HepG2 (cell line): ENCODE results near the gene TMEM80. TPM values are rescaled to one million over a fixed set of nuclear protein-coding genes. Genes with fewer than 3 reads are reported as not detected.

Source experiments
- AHDC1 ChIP-seq: sonication (generic); formaldehyde crosslinking; IDR thresholded peaks from 2 replicates; pipeline ENCODE4 v1.5.1; 2020; ENCODE audit warnings: mild to moderate bottlenecking, missing genetic modification reagents, borderline replicate concordance
- CCDC6 ChIP-seq: sonication (generic); formaldehyde crosslinking; IDR thresholded peaks from 2 replicates; pipeline ENCODE4 v1.8.1; 2022; ENCODE audit warnings: mild to moderate bottlenecking, missing genetic modification reagents, moderate library complexity
- ELF4 ChIP-seq: sonication (generic); formaldehyde crosslinking; IDR thresholded peaks from 2 replicates; pipeline ENCODE4 v1.5.0; 2020; ENCODE audit warnings: missing genetic modification reagents, mild to moderate bottlenecking, moderate library complexity, borderline replicate concordance
- FOXP4 ChIP-seq: sonication (generic); formaldehyde crosslinking; IDR thresholded peaks from 2 replicates; pipeline ENCODE4 v1.4.0; 2020; ENCODE audit warnings: missing genetic modification reagents
- GLI4 ChIP-seq: sonication (generic); formaldehyde crosslinking; IDR thresholded peaks from 2 replicates; pipeline ENCODE4 v1.5.1; 2020; ENCODE audit warnings: missing genetic modification reagents, mild to moderate bottlenecking, moderate library complexity, borderline replicate concordance
- NR3C1 ChIP-seq: sonication (generic); formaldehyde crosslinking; IDR thresholded peaks from 2 replicates; pipeline ENCODE4 v1.4.0; 2020; ENCODE audit warnings: missing genetic modification reagents
- SCMH1 ChIP-seq: sonication (generic); formaldehyde crosslinking; IDR thresholded peaks from 2 replicates; pipeline ENCODE4 v1.9.0; 2021; ENCODE audit warnings: missing genetic modification reagents, mild to moderate bottlenecking, borderline replicate concordance
- TEAD3 ChIP-seq: optimal IDR thresholded peaks from 2 replicates; pipeline ENCODE3; 2016; ENCODE audit warnings: borderline replicate concordance
- ZNF136 ChIP-seq: sonication (generic); formaldehyde crosslinking; IDR thresholded peaks from 2 replicates; pipeline ENCODE4 v1.8.1; 2022; ENCODE audit warnings: low read depth, mild to moderate bottlenecking, moderate library complexity, missing genetic modification reagents
- ZNF205 ChIP-seq: IDR thresholded peaks from 2 replicates; pipeline ENCODE4 v1.6.1; 2018; ENCODE audit warnings: missing biosample characterization, missing genetic modification reagents
- ZNF468 ChIP-seq: sonication (generic); formaldehyde crosslinking; IDR thresholded peaks from 2 replicates; pipeline ENCODE4 v1.8.0; 2022; ENCODE audit warnings: mild to moderate bottlenecking, moderate library complexity, missing genetic modification reagents
- ZNF543 ChIP-seq: sonication (generic); formaldehyde crosslinking; IDR thresholded peaks from 2 replicates; pipeline ENCODE4 v1.4.0; 2020; ENCODE audit warnings: mild to moderate bottlenecking, missing genetic modification reagents
- ZNF549 ChIP-seq: sonication (generic); formaldehyde crosslinking; IDR thresholded peaks from 2 replicates; pipeline ENCODE4 v1.5.0; 2020; ENCODE audit warnings: missing genetic modification reagents
- ZNF639 ChIP-seq: conservative IDR thresholded peaks from 2 replicates; pipeline ENCODE4 v1.6.1; 2018; ENCODE audit warnings: missing genetic modification reagents
- polyA plus RNA-seq, 8 experiments: library from polyadenylated mRNA; depleted of rRNA in 3 of 8; stranded (reverse) in 7 of 8; unstranded in 1 of 8; fragments of >200 nt; fragmentation: Illumina TruSeq in 4 of 8; extraction: Trizol in 4 of 8; gene quantifications; 2 replicates each; pipeline versions ENCODE4 v1.2.1 to v1.2.3, GENCODE V29; 2011 to 2016; ENCODE audit warnings: low read depth in 4 of 8, missing spikeins in 1 of 8, mixed read lengths in 1 of 8; ENCODE audit not compliant: insufficient read depth in 1 of 8
- total RNA-seq, 5 experiments: library from RNA; depleted of rRNA; stranded (reverse); fragments of >200 nt; fragmentation: Illumina TruSeq; extraction: Trizol; gene quantifications; 2 replicates each; pipeline ENCODE4 v1.2.3, GENCODE V29; 2016; ENCODE audit warnings: low read depth in 1 of 5
- TF ChIP-seq, protein P1 (sequence below): sonication (generic); formaldehyde crosslinking; IDR thresholded peaks from 2 replicates; pipeline ENCODE4 v1.4.0; 2020; ENCODE audit warnings: missing genetic modification reagents
- TF ChIP-seq, protein P2 (sequence below): sonication (generic); formaldehyde crosslinking; IDR thresholded peaks from 2 replicates; pipeline ENCODE4 v1.5.1; 2020; ENCODE audit warnings: missing genetic modification reagents, mild to moderate bottlenecking, borderline replicate concordance

The TMEM80 gene
- total and polyA plus RNA-seq, 2 of the 13 experiments (the other 11 are each of a cell fraction or from before 2014, with no cell fraction given) = 5.6 to 17.1 TPM

- TF ChIP-seq CCDC6 (CRISPR knock-in tag) (no peak), FOXP4 (CRISPR knock-in tag) (0 out of 2 replicates have a peak, but pooled peaks have one; percentile 21), ZNF543 (CRISPR knock-in tag) (no peak), ZNF549 (CRISPR knock-in tag) (no peak), TEAD3 (CRISPR knock-in tag) (no peak), NR3C1 (CRISPR knock-in tag) (no peak), SCMH1 (CRISPR knock-in tag) (no peak), AHDC1 (CRISPR knock-in tag) (no peak), GLI4 (peak; percentile 12; the same call in 1 of the 2 replicates), ZNF136 (no peak), ZNF205 (CRISPR knock-in tag) (no peak), ZNF639 (CRISPR knock-in tag) (no peak), ZNF468 (CRISPR knock-in tag) (no peak; the same call in 1 of the 2 replicates), ELF4 (CRISPR knock-in tag) (no peak)
- TF ChIP-seq, protein P1, sequence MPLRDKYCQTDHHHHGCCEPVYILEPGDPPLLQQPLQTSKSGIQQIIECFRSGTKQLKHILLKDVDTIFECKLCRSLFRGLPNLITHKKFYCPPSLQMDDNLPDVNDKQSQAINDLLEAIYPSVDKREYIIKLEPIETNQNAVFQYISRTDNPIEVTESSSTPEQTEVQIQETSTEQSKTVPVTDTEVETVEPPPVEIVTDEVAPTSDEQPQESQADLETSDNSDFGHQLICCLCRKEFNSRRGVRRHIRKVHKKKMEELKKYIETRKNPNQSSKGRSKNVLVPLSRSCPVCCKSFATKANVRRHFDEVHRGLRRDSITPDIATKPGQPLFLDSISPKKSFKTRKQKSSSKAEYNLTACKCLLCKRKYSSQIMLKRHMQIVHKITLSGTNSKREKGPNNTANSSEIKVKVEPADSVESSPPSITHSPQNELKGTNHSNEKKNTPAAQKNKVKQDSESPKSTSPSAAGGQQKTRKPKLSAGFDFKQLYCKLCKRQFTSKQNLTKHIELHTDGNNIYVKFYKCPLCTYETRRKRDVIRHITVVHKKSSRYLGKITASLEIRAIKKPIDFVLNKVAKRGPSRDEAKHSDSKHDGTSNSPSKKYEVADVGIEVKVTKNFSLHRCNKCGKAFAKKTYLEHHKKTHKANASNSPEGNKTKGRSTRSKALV (CRISPR knock-in tag) = no peak
- TF ChIP-seq, protein P2, sequence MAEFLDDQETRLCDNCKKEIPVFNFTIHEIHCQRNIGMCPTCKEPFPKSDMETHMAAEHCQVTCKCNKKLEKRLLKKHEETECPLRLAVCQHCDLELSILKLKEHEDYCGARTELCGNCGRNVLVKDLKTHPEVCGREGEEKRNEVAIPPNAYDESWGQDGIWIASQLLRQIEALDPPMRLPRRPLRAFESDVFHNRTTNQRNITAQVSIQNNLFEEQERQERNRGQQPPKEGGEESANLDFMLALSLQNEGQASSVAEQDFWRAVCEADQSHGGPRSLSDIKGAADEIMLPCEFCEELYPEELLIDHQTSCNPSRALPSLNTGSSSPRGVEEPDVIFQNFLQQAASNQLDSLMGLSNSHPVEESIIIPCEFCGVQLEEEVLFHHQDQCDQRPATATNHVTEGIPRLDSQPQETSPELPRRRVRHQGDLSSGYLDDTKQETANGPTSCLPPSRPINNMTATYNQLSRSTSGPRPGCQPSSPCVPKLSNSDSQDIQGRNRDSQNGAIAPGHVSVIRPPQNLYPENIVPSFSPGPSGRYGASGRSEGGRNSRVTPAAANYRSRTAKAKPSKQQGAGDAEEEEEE (CRISPR knock-in tag) = no peak
These were observed 10.2 kb downstream of the TMEM80 start, which contains the start of gene EPS8L2 (continued) for GRCh38 chr11:705646-706438.
